HG03060 (cell line): ENCODE measurements around the gene ADORA3.

Source experiments
- ATAC-seq: cut with Tn5 transposase; IDR thresholded peaks from one replicate; pipeline ENCODE4 v1.9.1; 2021; ENCODE audit warnings: low read depth, moderate number of reproducible peaks; ENCODE audit not compliant: unreplicated experiment

ADORA3 gene

DNA sequence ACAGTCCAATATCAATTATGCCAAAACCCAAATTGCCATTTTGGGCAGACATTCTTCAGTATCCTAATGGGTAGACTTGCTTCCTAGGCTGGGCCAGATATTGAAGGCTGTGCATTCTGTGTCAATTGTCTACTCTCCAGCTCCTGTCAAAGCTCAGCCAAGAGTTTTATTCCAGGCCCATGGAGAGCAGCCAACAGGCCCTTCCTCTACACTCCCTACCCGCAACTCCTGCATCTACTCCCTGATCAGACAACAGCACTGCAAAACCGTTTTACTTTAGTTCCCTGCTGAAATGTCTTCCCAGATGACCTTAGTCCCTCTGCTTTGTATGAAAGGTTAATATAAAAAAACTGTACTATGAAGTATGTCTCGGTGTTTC, 6.6 kb upstream of the ADORA3 start:
- no peak for ATAC-seq

DNA sequence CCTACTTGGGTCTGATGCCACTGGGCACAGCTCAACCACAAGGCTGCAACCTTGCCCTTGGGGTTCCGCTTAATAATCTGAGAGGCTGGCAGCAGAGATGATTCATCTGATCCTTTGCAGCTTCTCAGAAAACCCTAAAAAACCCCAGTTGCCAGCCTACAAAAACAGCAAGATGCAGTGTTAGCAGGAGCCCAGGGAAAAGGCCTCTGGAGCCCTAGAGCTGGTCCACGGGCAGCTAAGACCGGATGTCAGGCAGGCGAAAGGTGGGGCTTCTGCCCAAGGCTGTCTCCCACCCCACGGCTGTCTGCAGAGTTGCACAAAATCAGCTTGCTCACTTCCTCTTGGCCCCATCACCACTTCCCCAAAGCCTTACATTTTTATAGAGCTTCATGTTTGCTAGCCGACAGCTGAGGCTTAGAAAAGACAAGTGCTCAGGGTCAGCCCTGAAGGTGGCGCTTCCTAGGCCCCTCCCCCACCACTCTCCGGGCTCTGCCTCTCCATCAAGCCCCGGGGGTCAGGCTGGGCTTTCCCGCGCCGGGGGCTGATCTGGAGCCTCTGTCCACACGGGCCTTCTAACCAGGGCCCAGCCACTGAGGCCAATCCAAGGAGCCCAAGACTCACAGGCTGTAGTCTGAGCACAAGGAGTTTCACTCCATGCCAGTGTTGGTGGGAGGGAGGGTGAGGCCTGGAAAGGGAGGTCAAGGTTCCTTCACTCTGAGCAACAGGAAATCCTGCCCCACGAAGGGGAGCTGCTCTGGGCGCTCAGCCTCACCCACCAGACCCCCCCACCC, 4.2 kb upstream of the ADORA3 start:
- peak; percentile 32 for ATAC-seq

DNA sequence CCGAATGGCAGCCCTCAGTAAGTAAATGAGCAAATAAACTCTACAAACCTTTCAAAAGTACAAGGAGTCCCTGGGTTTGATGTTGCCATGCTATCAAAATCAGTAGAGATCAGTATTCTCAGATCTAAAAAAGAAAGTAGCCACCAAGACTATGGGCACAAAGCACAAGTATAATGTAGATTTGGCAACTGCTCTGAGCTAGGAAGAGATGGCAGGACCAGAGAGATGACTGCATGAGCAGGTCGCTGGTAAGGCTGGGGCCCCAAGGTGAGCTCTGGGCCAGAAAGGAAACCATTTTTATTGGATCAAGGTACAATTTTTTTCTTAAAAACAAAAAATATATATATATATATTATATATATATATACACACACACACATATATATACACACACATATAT, 3.1 kb upstream of the ADORA3 start:
- ATAC-seq: no peak

DNA sequence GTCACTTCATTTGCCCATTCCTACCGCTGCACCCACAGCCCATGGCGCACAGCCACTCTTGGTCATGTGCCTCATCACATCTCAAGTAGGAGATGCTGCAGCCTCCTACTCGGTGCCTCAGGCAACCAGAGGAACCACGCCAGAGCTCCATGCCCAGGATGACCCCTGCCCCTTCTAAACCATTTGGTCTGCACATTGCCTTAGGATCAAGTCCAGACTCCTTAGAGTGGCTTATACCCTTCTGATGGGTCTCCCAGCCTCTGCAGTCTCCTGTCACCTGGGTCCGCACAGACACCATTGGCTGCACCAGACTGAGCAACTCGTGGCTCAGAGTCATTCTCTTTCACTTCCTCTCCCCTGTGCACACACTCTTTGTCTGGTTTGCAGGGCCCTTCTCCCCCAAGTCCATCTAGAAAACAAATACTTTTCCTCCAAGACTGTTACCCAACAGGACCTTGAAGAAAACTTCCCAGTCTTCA, 2.2 kb upstream of the ADORA3 start:
- peak; percentile 34 for ATAC-seq

DNA sequence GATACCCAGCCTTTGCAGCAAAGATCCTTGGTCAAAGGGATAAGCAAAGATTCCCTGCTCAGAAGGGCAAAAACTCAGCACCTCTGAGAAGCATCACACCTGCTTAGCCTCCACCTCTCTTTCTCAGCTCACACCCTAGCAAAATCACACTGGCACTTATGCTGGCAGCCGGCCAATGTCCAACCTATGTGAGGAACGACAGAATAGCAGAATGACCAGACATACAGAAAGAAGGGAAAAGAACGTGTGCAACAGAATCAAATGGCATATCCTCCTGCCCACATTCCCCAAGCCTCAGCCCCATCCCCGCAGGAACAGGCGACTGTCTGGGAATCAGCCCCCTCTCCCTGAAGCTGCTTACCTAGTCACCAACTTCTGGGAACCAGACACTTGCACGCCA, 664 bp upstream of the ADORA3 start:
- no peak for ATAC-seq

DNA sequence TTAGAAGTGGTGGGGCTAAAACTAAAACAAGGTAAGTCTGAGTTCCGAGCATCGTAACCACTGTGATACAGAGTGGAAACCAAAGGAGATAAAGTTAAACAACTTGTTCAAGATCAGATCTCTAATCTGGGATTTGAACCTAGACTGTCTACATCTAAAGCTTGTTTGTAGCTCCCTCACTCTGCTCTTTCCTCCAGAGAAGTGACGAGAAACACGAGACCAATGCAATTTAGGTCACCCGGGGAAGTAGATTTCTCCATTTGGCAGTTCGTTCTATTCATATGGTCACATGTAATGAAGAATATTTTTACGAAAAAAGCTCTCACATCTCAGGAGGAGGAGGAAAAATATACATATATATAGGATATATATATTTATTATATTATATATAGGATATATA, 1.8 kb downstream of the ADORA3 start:
- ATAC-seq: no peak

DNA sequence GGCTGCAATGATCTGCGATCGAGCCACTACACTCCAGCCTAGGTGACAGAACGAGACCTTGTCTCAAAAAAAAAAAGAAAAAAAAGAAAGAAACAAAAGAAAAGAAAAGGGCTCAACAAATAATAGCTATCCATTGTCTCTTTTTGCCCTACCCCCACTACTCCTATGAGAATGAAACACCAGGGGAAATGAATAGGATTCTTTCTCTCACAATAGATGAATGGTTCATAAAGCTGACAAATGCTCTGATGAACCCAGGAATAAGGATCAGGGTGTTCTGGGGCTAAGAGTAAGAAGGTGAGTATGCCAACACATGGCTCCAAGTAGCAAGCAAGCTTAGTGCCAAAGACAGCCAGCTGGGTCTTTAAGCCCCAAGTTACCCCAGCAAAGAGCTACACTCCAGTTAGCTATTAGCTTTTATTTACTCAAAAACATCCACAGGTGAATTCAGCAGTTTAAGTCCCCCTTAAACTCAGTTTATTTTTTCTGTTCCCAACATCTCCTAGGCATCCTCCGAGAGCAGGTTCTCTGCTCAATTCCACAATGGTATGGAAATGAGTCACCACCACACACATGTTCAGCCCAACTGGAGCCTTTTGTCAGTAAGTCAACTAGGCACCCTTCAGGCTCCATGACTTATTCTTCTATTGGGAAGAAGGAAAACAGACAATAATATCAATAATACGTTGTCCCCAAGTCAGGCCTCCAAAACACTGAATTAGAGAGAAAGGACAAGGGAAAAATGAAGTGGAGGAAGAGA, 4.2 kb downstream of the ADORA3 start:
- no peak for ATAC-seq

DNA sequence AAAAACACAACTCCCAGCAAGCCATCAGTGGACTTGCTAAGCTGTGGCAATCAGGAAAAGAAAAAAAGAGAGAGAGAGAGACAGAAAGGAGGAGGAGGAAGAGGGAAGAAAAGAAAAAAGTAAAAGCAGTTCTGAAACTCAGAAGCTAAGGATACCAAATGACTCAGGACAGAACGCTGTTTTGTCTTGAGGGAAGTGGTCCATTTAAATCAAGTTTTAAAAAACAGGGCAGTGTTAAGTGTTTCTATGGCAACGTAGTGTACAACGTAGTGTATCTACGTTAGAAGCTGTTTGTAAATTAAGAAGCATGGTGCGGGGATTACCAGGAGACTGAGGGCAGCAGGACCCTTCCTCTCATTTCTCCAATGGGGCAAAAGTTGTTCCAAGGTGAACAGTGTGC, 5.8 kb downstream of the ADORA3 start:
- ATAC-seq: no peak

DNA sequence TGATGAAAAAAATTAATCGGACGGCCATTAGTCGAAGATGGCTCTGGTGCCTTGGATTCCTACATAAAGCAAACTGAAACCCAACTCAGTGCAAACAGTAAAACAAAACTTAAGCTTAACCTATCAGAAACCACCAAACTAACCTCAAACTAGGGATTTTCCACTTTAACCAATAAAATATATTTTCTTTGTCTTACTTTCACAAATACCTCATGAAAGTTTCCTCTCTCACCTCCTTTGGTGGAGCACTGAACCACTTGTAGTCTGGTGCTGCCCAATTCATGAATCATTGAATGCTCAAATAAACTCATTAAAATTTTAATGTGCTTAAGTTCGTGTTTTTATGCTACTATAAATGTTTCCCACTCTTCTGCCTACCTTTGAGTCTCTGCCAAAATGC, 7.0 kb downstream of the ADORA3 start:
- ATAC-seq: no peak

DNA sequence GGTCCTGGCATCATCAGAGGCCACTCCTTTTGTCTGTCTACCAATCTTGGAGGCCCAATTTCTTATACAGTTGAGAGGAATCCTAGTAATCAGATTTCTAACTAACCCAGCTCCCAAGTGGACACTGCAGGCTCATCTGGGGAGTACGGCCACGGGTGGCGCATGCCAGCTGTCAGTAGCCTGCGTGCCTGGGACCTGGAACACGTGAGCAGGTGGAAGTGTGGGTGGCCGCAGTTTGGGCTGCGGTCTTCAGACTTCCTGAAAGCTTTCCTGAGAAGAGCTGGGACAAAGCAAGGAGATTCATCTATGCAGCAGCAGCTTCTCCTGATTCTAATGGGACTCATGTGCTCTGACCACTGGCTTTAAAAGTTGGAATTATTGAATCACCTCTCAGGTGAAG, 12.4 kb downstream of the ADORA3 start:
- no peak for ATAC-seq

DNA sequence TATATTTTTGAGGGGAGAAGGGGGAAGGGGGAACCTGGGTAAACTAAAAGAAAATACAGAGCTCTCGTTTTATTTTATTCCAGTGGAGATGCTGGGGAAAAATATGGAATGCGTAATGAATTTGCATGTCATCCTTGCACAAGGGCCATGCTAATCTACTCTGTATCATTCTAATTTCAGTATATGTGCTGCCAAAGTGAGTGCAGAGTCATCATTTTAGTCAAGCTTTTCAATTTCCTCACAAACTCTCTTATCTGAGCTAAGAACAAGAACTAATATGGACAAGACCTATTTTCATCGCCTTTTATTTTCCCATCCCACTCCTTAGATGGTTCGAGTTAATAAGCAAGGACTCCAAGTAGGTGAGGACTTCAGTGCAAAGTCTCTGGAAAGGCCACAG, 13.2 kb downstream of the ADORA3 start:
- no peak for ATAC-seq

DNA sequence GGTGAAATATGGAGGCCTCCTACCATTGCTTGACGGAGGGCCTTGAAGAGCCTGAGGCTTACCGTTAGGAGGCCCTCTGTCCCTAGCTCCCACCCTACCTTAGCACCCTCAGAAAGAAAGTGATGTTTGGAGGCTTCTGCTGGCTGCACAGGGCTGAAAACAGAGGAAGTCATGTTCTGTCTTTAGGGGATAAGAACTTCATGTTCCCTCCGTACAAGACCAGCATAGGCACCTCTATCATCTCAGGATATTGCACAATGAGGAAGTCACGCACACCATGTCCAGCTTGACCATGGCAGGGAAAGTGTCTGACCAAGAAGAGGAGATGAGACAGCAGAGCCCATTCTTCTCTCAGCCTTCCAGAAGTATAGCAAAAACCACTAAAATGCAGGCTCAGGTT, 13.8 kb downstream of the ADORA3 start:
- no peak for ATAC-seq

DNA sequence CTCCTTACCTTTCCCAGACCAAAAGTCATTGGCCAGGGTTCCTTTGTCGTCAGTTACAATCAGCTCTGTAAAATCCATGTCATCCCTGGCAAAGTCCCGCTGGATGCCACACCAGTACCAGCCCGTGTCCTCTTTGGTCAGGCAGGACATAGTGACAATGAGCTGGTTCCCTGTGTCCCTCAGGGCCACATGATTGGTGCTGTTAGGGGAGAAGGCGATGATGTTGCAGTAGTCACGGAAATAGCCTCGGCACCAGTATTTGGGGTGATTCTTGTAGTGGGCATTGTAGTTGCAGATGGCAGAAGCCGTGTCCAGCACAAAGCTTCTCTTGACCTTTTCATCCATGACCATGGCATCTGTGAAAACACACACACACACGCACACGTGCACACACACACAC, 14.8 kb downstream of the ADORA3 start:
- ATAC-seq: no peak

DNA sequence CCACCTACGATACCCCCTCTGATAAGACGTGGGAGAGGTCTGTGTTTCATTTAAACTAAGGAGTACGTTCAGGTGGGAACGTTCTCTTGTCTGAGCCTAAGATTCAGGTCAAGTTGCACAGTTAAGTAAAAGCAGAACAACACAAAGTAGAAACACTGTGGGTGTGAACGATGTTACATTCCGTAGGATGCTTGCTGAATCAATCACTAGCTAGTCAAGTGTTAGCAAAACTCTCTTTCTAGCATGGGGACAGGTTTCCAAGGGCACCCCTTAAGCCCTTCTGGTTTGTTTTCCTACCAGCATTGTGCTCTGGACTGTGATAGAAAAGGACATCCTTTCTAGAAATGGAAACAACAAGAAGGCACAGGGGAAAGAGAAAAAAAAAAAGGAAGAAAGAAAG, 16.3 kb downstream of the ADORA3 start:
- ATAC-seq: no peak

DNA sequence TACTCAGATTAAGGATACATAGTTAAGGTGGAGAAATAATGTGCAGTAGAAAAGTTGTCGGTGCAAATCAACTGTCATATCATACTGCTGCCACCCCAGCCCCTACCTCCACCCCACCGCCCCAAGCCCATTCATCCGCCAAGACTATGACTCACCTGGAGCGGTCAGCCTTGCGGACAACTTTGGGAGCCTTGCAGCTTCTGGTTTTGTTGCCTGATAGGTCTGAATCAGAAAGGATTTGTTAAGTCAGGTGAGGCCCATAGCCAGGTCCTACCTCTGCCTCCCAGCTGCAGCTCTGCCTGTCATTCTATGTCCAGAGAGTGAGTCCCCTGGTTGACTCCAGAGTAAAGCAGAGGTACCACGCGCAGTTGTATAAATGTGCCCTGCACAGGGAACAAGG, 17.0 kb downstream of the ADORA3 start:
- no peak for ATAC-seq

DNA sequence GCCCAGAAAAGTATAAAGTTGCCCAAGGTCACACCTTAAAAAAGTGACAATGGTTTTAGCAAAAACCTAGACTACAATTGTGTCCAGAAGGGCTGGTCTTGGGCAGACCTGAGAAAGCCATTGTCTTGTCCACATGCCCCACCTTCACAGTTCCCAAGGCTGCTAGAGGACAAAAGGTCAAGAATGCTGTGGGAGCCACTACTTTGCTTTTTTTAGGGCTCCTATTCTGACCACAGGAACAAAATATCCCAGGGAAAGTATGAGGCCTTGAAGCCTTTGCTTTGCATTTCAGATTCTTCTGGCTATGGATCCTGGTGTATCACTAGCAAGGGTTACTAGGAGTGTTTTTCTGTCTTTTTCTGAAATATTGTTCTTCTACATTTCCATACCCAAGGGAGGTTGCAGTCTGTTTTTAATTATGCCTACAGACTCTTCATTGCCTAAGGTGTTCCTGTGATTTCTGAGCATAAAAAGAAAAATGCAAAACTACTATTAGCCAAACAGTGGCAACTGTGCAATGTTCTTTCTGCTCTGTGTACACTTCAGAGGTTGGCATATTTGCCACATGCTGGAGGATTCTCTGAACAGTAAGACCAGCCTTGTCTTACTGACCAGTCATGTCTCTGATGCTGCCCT, 18.9 kb downstream of the ADORA3 start:
- ATAC-seq: no peak

DNA sequence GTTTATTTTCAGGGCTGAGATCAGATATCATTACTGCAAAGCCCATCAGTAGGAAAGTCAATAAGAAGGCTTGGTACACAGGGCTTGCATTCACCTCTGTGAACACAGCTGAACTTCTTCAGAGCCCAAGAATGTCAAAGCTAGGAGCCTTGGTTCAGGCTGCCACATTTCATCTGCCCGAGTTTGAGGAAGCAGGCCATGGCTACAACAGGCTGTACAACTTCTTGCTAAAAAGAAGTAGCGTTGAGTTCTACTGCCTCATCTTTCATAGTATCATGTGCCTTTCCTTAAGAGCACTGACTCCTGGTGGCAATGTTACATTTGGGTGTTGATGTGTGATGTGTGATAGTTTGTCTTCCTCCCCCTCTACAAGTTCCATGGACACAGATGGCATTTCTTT, 19.6 kb downstream of the ADORA3 start:
- ATAC-seq: no peak

DNA sequence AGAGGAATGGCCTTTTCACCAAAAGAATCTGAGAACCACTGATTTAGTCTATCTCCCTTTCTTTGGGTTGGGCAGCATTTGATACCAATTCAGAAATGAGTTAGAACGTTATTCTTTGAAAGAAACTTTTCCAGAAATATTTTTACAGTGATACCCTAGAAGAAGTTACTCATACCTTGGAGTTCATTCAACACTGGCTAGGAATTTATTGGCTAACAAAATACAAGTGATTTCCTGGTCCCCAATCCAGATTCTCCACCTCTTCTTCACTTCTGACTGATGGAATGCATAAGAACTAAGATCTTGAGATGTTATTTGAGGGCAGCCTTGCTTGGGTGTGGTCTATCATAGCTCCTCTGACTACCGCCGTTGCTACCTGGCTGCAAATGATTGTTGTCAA, 20.3 kb downstream of the ADORA3 start:
- no peak for ATAC-seq

DNA sequence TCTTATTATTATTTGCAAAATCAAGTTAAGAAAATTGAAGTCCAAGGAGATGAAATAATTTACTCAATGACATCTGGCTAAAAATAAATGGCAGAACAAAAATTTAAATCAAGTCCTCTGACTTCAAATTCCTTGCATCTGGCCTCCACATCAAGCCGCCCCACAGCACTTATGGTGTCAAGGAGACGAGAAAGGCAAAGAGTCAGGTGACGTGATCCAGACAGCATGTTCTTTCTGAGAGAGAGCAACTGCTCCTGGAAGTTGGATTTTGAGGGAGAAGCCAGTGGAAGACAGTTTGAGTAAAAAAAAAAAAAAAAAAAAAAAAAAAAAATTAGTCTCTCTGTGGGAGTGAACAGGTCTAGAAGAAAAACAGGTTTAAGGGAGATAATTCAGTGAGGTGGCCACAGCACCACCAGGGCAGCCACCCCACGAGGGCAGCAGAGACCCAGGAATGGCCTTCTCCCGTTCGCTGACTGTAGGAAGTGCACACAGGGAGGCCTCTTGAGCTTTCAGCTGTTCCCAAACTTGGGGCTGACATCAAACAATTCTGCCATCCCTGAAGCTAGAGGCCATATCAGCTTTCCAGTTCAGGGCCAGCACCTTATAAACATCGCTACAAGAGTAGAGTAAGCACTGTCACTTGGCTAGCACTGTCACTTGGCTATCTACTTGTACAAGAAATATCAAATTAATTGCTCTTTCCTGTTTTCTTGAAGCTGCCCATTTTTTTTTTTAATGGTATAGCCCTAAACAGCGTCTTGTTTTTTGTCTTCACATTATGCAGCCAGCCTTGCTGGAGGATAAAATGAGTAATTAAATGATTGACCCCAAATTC, 21.8 kb downstream of the ADORA3 start:
- no peak for ATAC-seq

DNA sequence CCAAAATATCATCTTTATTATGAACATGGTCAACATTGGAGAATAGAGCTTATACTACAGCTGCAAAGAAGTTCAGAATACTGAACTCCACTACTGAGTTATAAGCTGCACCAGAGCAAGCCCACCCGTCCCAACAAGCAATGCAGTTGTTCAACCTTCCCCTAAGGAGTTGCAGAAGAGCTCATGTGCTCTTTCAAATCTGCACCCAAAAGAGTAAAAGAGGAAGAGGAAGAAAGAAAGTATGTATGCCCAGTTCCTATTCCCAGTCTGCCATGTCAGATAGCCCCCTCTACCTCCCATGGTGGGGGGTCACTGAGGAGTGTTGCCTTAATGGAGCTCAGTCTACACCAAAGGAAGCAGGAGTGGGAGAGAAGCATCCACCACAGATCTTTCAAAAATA, 22.8 kb downstream of the ADORA3 start:
- no peak for ATAC-seq
